Sigmoid colon (tissue), 7 donors: ENCODE results near the gene RIGI. TPM values are rescaled to one million over a fixed set of nuclear protein-coding genes. Genes with fewer than 3 reads are reported as not detected.
"Not testable (repeated sequence)": the region's sequence is repeated elsewhere in the genome, so short reads cannot be mapped to it uniquely, and the experiment has no call there.

Source experiments
- DNase-seq: peaks from one replicate; pipeline ENCODE4 v3.0.0-alpha.2; 2019
- H3K27ac ChIP-seq, 4 donors: fragments of 200-600 bp; sonication (generic); one replicate each; pipeline ENCODE4 v1.5.1; 2016 to 2019; ENCODE audit warnings: mild to moderate bottlenecking in 1 of 4
- H3K27me3 ChIP-seq, 3 donors: fragments of 200-600 bp; sonication (generic); one replicate each; pipeline ENCODE4 v1.5.1; 2019; ENCODE audit warnings: mild to moderate bottlenecking in 1 of 3
- H3K36me3 ChIP-seq, 4 donors: fragments of 200-600 bp; sonication (generic); one replicate each; pipeline ENCODE4 v1.5.1; 2016 to 2019
- H3K4me1 ChIP-seq, 4 donors: fragments of 200-600 bp; sonication (generic); one replicate each; pipeline ENCODE4 v1.5.1; 2017 to 2019
- H3K4me3 ChIP-seq, 4 donors: fragments of 200-600 bp; sonication (generic); one replicate each; pipeline ENCODE4 v1.5.1; 2017 to 2019; ENCODE audit warnings: mild to moderate bottlenecking in 2 of 4, moderate library complexity in 1 of 4
- H3K9me3 ChIP-seq, 4 donors: fragments of 200-600 bp in 3 of 4; sonication (generic) in 3 of 4; one replicate each; pipeline versions ENCODE4 v1.5.1 to v1.6.1; 2013 to 2019
- EP300 ChIP-seq, 4 donors: sonication (generic); formaldehyde crosslinking; IDR thresholded peaks; one replicate each; pipeline ENCODE4 v1.6.1; 2017; ENCODE audit warnings: antibody characterized with exemption in 4 of 4
- POLR2A ChIP-seq, 2 donors: fragments of 450-650 bp; IDR thresholded peaks; one replicate each; pipeline ENCODE4 v1.6.1; 2016; ENCODE audit warnings: antibody characterized with exemption in 2 of 2, mild to moderate bottlenecking in 2 of 2, moderate library complexity in 2 of 2
- POLR2AphosphoS5 ChIP-seq, 4 donors: sonication (generic); formaldehyde crosslinking; IDR thresholded peaks; one replicate each; pipeline ENCODE4 v1.6.1; 2017; ENCODE audit warnings: antibody characterized with exemption in 4 of 4
- WGBS, 2 donors: extraction: QIAGEN DNeasy Blood & Tissue Kit; methylation state at CpG; one replicate each; pipeline ENCODE4 v1.1.7; 2013; 5-methylcytosine and 5-hydroxymethylcytosine counted together
- intact Hi-C: fragments of 100-400 bp; cut with DNase I; formaldehyde crosslinking; loops from one replicate; pipeline ENCODE4 v1.15.1; 2023
- polyA plus RNA-seq, 3 donors: library from polyadenylated mRNA; stranded (reverse); fragments of 200-250 nt; gene quantifications; one replicate each; pipeline ENCODE4 v1.2.3, GENCODE V29; 2013
- total RNA-seq, 4 donors: library from RNA; depleted of rRNA; stranded (reverse); fragments of >200 nt; gene quantifications; one replicate each; pipeline ENCODE4 v1.1.0, GENCODE V29; 2016
- TF ChIP-seq, protein P1 (sequence below), 4 experiments: fragments of 450-650 bp in 3 of 4; fragments of 200-600 bp in 1 of 4; IDR thresholded peaks; one replicate each; pipeline ENCODE4 v1.5.1; 2016 to 2019; ENCODE audit warnings: antibody characterized with exemption in 4 of 4, mild to moderate bottlenecking in 3 of 4, moderate library complexity in 2 of 4
- donor health status: healthy with polysubstance abuse.
- donor health status: Bipolar disorder and iron deficiency.
- donor health status: healthy.

RIGI gene
- total and polyA plus RNA-seq, 7 donors, result 4.4 to 19.6 (median 11.0) TPM

DNA sequence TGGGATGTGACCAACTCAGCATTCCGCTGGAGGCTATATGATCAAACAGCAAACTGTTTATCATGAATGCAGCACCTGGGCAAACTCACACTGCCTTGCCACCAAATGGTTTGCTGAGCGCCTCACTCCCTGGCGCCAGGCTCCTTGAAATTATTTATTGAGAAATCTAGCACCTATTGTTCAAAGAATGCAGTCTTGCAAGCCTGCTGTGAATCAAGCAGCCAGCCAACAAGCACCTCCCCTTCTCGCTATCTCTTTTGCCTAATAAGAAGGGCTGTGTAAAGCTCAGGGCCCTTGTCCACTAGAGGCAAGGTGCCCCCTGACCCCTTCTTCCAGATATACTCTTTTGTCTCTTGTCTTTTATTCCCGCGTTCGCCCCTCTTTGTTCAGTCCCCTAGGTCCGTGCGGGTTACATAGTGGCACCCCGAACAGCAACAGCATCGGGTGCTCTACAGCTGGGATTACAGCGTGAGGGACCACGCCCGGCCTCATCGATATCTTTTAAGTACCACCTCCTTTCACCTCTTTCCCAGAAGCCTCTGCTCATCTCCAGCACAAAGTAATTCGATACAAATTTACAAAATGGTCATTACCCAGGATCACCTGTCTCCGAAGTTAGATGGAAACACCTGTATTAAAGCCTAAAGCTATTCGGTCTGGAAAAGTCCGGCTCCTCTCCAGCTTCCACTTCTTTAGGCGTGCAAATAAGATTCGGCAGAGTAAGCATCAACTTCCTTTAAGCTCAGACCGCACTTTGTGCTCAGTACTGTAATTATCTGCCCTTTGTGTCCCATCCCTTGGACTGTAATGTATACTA, 896 bp downstream of the RIGI start:
- intact Hi-C loops, result no loop called here
- DNase-seq, result no peak
- H3K4me3 ChIP-seq, result peak overlapping the region; percentile 55 to 69 (median 62)
- TF ChIP-seq POLR2AphosphoS5 (IDR thresholded peaks at IDR 0.05) (no peak), POLR2A (IDR thresholded peaks at IDR 0.05) (no peak), EP300 (IDR thresholded peaks at IDR 0.05) (no peak)
- TF ChIP-seq, protein P1, sequence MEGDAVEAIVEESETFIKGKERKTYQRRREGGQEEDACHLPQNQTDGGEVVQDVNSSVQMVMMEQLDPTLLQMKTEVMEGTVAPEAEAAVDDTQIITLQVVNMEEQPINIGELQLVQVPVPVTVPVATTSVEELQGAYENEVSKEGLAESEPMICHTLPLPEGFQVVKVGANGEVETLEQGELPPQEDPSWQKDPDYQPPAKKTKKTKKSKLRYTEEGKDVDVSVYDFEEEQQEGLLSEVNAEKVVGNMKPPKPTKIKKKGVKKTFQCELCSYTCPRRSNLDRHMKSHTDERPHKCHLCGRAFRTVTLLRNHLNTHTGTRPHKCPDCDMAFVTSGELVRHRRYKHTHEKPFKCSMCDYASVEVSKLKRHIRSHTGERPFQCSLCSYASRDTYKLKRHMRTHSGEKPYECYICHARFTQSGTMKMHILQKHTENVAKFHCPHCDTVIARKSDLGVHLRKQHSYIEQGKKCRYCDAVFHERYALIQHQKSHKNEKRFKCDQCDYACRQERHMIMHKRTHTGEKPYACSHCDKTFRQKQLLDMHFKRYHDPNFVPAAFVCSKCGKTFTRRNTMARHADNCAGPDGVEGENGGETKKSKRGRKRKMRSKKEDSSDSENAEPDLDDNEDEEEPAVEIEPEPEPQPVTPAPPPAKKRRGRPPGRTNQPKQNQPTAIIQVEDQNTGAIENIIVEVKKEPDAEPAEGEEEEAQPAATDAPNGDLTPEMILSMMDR (IDR thresholded peaks at IDR 0.05), result no peak
- H3K27ac ChIP-seq, result peak overlapping the region; percentile 83 to 91 (median 86)
- peaks cover 0 to 33% (median 20%) of the 10 kb centered on the region in 4 donors for H3K4me1 ChIP-seq
- H3K9me3 ChIP-seq, result no peaks in the 10 kb centered on the region
- 18 to 28% methylated on average over 22 of the region's 22 CpGs for WGBS, 2 donors
- H3K36me3 ChIP-seq, result no peaks in the 10 kb centered on the region
- H3K27me3 ChIP-seq, result no peaks in the 10 kb centered on the region

DNA sequence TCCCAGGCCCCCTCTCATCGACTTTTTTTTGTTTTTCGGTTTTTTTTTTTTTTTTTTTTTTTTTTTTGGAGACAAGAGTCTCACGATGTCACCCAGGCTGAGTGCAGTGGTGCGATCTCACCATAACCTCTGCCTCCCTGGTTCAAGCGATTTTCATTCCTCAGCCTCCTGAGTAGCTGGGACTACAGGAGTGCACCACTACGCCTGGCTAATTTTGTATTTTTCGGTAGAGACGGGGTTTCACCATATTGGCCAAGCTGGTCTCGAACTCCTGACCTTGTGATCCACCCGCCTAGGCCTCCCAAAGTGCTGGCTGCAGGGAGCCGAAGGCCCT, 1.5 kb downstream of the RIGI start:
- Histone ChIP-seq H3K4me3 (peak overlapping the region in 3 of 4 donors; percentile 59 to 69 (median 64)), H3K4me1 (peaks cover 0 to 33% (median 20%) of the 10 kb centered on the region in 4 donors), H3K27ac (peak overlapping the region in 3 of 4 donors; percentile 83 to 91 (median 87))
- H3K9me3 ChIP-seq, DNase-seq, H3K27me3 ChIP-seq, intact Hi-C loops, H3K36me3 ChIP-seq: not testable (repeated sequence)
- 94 to 95% methylated on average over 11 of the region's 11 CpGs for WGBS, 2 donors

DNA sequence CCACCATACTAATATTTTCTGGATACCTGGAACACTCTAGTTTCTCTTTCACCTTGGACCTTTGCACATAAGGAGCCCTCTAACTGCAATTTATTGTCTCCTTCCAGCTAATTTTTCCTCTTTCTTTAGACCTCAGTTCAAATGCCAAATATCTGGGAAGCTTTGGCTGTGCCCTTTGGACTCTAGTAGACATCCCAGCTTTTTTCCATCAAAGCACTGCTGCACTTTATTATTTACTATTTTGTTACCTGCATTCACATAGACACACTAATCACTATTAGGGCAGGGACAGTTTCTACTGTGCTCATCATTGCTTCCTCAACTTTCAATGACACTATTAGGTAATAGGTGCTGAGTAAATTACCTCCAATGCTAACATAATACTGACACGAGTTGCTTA, 2.1 kb downstream of the RIGI start:
- Histone ChIP-seq H3K4me1 (peaks cover 0 to 33% (median 20%) of the 10 kb centered on the region in 4 donors), H3K4me3 (no peak overlapping the region)
- 38% methylated on average over 1 of the region's 1 CpG for WGBS, 2 donors

DNA sequence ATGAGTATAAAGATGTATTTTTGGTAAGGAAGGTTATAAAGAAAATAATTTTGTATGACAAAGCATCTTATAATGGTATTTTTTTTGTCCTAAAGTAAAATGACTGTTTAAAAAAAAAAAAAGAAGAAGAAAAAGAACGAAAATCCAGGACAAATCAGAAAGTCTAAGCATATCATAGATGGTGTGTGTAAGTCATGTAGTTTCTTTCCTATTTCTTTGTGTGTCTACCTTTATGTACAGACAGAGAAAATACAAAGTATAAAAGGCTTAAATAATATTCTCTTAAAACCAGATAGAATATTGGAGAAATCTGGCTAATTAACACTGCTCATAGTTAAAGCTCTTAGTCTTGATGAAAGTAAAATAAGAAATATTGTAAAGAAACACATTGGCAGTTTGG, 7.7 kb downstream of the RIGI start:
- TF ChIP-seq POLR2AphosphoS5 (IDR thresholded peaks at IDR 0.05) (no peak), POLR2A (IDR thresholded peaks at IDR 0.05) (no peak), EP300 (IDR thresholded peaks at IDR 0.05) (no peak)
- TF ChIP-seq, protein P1 (IDR thresholded peaks at IDR 0.05), result no peak
- intact Hi-C loops, result no loop called here
- peaks cover 0 to 4% (median 0%) of the 10 kb centered on the region in 4 donors for H3K4me1 ChIP-seq

More for the DNA sequence above, 2.1 kb downstream of the RIGI start:
- no peak overlapping the region for H3K27ac ChIP-seq
- TF ChIP-seq, protein P1 (IDR thresholded peaks at IDR 0.05), result no peak
- no peak for TF ChIP-seq POLR2A (IDR thresholded peaks at IDR 0.05)
- no peak for TF ChIP-seq POLR2AphosphoS5 (IDR thresholded peaks at IDR 0.05)
- TF ChIP-seq EP300 (IDR thresholded peaks at IDR 0.05), result no peak
- intact Hi-C loops, result no loop called here
- no peak for DNase-seq
- H3K36me3 ChIP-seq, result no peaks in the 10 kb centered on the region
- H3K27me3 ChIP-seq, result no peaks in the 10 kb centered on the region
- H3K9me3 ChIP-seq, result no peaks in the 10 kb centered on the region

DNA sequence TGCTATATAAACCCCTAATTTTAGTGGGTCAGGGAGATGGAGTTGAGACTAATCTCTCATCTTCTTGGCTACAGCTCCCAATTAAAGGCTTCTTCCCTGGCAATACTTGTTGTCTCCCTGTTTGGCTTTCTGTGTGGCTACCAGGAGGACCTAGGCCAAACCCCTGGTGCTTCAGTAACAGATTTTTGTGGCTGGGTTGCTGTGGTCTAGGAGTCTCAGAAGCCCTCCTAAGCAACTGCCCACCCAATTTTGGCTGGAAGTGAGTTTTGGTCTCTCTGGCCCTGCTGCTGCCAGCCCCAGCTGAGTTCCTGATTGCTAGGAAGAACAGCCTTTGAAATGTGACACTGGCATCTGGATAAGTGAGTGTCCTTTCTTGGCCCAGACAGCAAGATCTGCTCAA, 9.8 kb downstream of the RIGI start:
- Histone ChIP-seq H3K27ac (no peak overlapping the region), H3K4me3 (no peak overlapping the region), H3K4me1 (no peaks in the 10 kb centered on the region), H3K36me3 (no peaks in the 10 kb centered on the region), H3K27me3 (no peaks in the 10 kb centered on the region), H3K9me3 (no peaks in the 10 kb centered on the region)
- DNase-seq, result no peak
- intact Hi-C loops, result no loop called here
- no peak for TF ChIP-seq POLR2A (IDR thresholded peaks at IDR 0.05)
- no peak for TF ChIP-seq POLR2AphosphoS5 (IDR thresholded peaks at IDR 0.05)
- no peak for TF ChIP-seq EP300 (IDR thresholded peaks at IDR 0.05)
- TF ChIP-seq, protein P1 (IDR thresholded peaks at IDR 0.05), result no peak

More for the DNA sequence above, 7.7 kb downstream of the RIGI start:
- Histone ChIP-seq H3K9me3 (no peaks in the 10 kb centered on the region), H3K27me3 (no peaks in the 10 kb centered on the region), H3K4me3 (no peak overlapping the region), H3K36me3 (no peaks in the 10 kb centered on the region), H3K27ac (no peak overlapping the region)
- WGBS, 2 donors, result 94 to 95% methylated on average over 1 of the region's 1 CpG
- no peak for DNase-seq
